ENCODE data around the gene NOTCH1.

Gene NOTCH1

GRCh38 chr9:136546697-136547501, 1.1 kb upstream of the NOTCH1 start:
- no peak for TF ChIP-seq TOX (CRISPR knock-in tag; IDR thresholded peaks at IDR 0.05; ENCODE audit: borderline replicate concordance)
- no peak for TF ChIP-seq ZC3H10 (CRISPR knock-in tag; IDR thresholded peaks at IDR 0.05)
- TF ChIP-seq ESRRG (CRISPR knock-in tag; IDR thresholded peaks at IDR 0.05): no peak
- no peak for TF ChIP-seq BACH2 (CRISPR knock-in tag; IDR thresholded peaks at IDR 0.05; ENCODE audit: borderline replicate concordance)
- TF ChIP-seq OSR1 (CRISPR knock-in tag; IDR thresholded peaks at IDR 0.05): no peak
- ATAC-seq: peak; percentile 46

DNA sequence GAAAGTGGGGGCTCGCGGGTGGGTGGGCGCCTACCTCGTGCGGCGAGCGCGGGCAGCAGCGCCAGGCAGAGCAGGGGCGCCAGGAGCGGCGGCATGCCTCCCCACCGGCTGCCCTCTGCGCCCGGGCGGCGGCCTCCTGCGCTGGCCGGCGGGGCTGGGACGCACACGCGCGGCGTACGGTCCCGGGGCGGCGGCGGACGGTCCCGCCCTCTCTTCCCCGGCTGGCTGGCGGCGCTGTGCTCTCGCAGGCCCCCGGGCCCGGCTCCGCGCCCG, 220 bp downstream of the NOTCH1 start:
- no peak for TF ChIP-seq TOX (CRISPR knock-in tag; IDR thresholded peaks at IDR 0.05; ENCODE audit: borderline replicate concordance)
- no peak for TF ChIP-seq PATZ1 (CRISPR knock-in tag; IDR thresholded peaks at IDR 0.05; ENCODE audit: borderline replicate concordance)
- TF ChIP-seq RARB (CRISPR knock-in tag; IDR thresholded peaks at IDR 0.05): no peak
- no peak for TF ChIP-seq ZFP3 (CRISPR knock-in tag; IDR thresholded peaks at IDR 0.05)
- TF ChIP-seq OSR1 (CRISPR knock-in tag; IDR thresholded peaks at IDR 0.05): no peak
- TF ChIP-seq ZFP30 (CRISPR knock-in tag; IDR thresholded peaks at IDR 0.05): no peak
- ATAC-seq: peak; percentile 30

GRCh38 chr9:136544964-136545691, 720 bp downstream of the NOTCH1 start:
- TF ChIP-seq ZNF8 (CRISPR knock-in tag; IDR thresholded peaks at IDR 0.05): no peak
- TF ChIP-seq OSR1 (CRISPR knock-in tag; IDR thresholded peaks at IDR 0.05): no peak
- TF ChIP-seq PPARA (CRISPR knock-in tag; IDR thresholded peaks at IDR 0.05; ENCODE audit: borderline replicate concordance): no peak
- TF ChIP-seq ISL1 (CRISPR knock-in tag; IDR thresholded peaks at IDR 0.05): no peak
- no peak for TF ChIP-seq TOX (CRISPR knock-in tag; IDR thresholded peaks at IDR 0.05; ENCODE audit: borderline replicate concordance)
- TF ChIP-seq GLIS3 (CRISPR knock-in tag; IDR thresholded peaks at IDR 0.05): no peak
- TF ChIP-seq ZNF565 (CRISPR knock-in tag; conservative IDR thresholded peaks at IDR 0.05; ENCODE audit: low read depth): no peak
- TF ChIP-seq ZNF70 (CRISPR knock-in tag; IDR thresholded peaks at IDR 0.05): no peak
- TF ChIP-seq BACH2 (CRISPR knock-in tag; IDR thresholded peaks at IDR 0.05; ENCODE audit: borderline replicate concordance): no peak
- TF ChIP-seq RARB (CRISPR knock-in tag; IDR thresholded peaks at IDR 0.05): no peak
- no peak for TF ChIP-seq CSDC2 (CRISPR knock-in tag; IDR thresholded peaks at IDR 0.05)
- no peak for TF ChIP-seq ARNTL (CRISPR knock-in tag; IDR thresholded peaks at IDR 0.05; ENCODE audit: borderline replicate concordance, low read depth)
- no peak for TF ChIP-seq ZFP30 (CRISPR knock-in tag; IDR thresholded peaks at IDR 0.05)
- no peak for TF ChIP-seq CSRNP3 (CRISPR knock-in tag; IDR thresholded peaks at IDR 0.05)
- no peak for TF ChIP-seq TCF4 (CRISPR knock-in tag; IDR thresholded peaks at IDR 0.05; ENCODE audit: borderline replicate concordance)
- no peak for TF ChIP-seq ZC3H10 (CRISPR knock-in tag; IDR thresholded peaks at IDR 0.05)
- no peak for TF ChIP-seq ESRRG (CRISPR knock-in tag; IDR thresholded peaks at IDR 0.05)
- TF ChIP-seq, protein P1, sequence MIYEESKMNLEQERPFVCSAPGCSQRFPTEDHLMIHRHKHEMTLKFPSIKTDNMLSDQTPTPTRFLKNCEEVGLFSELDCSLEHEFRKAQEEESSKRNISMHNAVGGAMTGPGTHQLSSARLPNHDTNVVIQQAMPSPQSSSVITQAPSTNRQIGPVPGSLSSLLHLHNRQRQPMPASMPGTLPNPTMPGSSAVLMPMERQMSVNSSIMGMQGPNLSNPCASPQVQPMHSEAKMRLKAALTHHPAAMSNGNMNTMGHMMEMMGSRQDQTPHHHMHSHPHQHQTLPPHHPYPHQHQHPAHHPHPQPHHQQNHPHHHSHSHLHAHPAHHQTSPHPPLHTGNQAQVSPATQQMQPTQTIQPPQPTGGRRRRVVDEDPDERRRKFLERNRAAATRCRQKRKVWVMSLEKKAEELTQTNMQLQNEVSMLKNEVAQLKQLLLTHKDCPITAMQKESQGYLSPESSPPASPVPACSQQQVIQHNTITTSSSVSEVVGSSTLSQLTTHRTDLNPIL (CRISPR knock-in tag; IDR thresholded peaks at IDR 0.05; ENCODE audit: low read depth): no peak
- TF ChIP-seq TSHZ2 (CRISPR knock-in tag; IDR thresholded peaks at IDR 0.05): no peak
- no peak for ATAC-seq

Data from SK-N-SH treated with all-trans-retinoic acid at 6 μM for 48 hours (cell line).